ENCODE data around the gene CCR5.

DNA sequence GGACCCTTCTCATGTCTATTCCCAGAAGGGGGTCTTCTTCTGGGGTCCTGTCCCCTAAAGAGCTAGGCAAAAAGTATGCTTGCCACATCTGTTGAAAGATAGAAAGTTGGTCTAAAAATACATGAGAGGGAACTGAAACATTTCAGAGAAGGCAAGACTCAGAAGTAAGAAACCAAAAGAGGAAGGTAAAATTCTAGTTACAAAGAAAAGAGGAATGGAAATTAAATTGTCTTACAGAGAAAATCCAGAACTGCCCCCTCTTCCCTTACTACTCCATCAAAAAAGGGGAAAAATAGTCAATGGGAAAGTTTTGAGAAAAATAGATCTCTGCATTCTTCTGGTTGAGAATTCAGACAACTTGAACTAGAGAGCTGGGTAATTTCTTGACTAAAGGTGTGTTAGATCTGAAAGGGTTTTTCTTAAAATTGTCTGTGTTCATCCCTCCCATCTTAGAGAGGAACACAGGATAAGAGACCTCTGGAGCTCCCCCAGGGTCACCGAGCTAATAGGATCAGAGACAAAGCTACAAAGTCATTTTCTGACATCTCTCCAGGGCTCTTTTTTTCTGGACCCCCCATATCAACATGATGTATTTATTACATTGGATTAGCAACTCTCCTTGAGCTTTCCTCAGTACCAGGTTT is 49.2 kb upstream of the CCR5 start:
- no peak for TF ChIP-seq POLR2A (IDR thresholded peaks at IDR 0.05; ENCODE audit: control extremely low read depth in 1 of 2, low read depth in 2 of 2, low read length in 2 of 2)
- TF ChIP-seq SIN3A (conservative IDR thresholded peaks at IDR 0.05 in 1 of 2, IDR thresholded peaks at IDR 0.05 in 1 of 2; ENCODE audit: low read depth in 1 of 2, low read length in 2 of 2), result no peak
- no peak for TF ChIP-seq CTCF (IDR thresholded peaks at IDR 0.05; ENCODE audit: control extremely low read depth in 1 of 3, insufficient read depth in 1 of 3, low read depth in 1 of 3, low read length in 3 of 3)
